T-helper 2 cell treated with Interferon-gamma antibody and Interleukin-4, amounts not matched to agents 5 μg/mL and 100 μg/mL, for 36 hours (primary cell): Measurements from ENCODE around the gene NPTX2.
"Not testable (repeated sequence)": the region's sequence is repeated elsewhere in the genome, so short reads cannot be mapped to it uniquely, and the experiment has no call there.

ENCODE experiments used
- DNase-seq: peaks from one replicate; pipeline ENCODE4 v3.0.0; 2021; ENCODE audit warnings: low spot score
- H3K27ac Mint-ChIP-seq: one replicate; pipeline ENCODE4 v1.8.0; 2021; ENCODE audit warnings: mild to moderate bottlenecking, mixed read lengths
- H3K27me3 Mint-ChIP-seq: one replicate; pipeline ENCODE4 v1.8.0; 2021; ENCODE audit warnings: low read depth, mixed read lengths
- H3K36me3 Mint-ChIP-seq: one replicate; pipeline ENCODE4 v1.8.0; 2021; ENCODE audit warnings: low read depth, mixed read lengths
- H3K4me1 Mint-ChIP-seq: one replicate; pipeline ENCODE4 v1.8.0; 2021; ENCODE audit warnings: low read depth, mixed read lengths
- H3K4me3 Mint-ChIP-seq: one replicate; pipeline ENCODE4 v1.8.0; 2022; ENCODE audit warnings: mild to moderate bottlenecking, moderate library complexity, mixed read lengths
- H3K9me3 Mint-ChIP-seq: one replicate; pipeline ENCODE4 v1.8.0; 2021; ENCODE audit warnings: mixed read lengths

NPTX2 gene, protein sequence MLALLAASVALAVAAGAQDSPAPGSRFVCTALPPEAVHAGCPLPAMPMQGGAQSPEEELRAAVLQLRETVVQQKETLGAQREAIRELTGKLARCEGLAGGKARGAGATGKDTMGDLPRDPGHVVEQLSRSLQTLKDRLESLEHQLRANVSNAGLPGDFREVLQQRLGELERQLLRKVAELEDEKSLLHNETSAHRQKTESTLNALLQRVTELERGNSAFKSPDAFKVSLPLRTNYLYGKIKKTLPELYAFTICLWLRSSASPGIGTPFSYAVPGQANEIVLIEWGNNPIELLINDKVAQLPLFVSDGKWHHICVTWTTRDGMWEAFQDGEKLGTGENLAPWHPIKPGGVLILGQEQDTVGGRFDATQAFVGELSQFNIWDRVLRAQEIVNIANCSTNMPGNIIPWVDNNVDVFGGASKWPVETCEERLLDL

DNA sequence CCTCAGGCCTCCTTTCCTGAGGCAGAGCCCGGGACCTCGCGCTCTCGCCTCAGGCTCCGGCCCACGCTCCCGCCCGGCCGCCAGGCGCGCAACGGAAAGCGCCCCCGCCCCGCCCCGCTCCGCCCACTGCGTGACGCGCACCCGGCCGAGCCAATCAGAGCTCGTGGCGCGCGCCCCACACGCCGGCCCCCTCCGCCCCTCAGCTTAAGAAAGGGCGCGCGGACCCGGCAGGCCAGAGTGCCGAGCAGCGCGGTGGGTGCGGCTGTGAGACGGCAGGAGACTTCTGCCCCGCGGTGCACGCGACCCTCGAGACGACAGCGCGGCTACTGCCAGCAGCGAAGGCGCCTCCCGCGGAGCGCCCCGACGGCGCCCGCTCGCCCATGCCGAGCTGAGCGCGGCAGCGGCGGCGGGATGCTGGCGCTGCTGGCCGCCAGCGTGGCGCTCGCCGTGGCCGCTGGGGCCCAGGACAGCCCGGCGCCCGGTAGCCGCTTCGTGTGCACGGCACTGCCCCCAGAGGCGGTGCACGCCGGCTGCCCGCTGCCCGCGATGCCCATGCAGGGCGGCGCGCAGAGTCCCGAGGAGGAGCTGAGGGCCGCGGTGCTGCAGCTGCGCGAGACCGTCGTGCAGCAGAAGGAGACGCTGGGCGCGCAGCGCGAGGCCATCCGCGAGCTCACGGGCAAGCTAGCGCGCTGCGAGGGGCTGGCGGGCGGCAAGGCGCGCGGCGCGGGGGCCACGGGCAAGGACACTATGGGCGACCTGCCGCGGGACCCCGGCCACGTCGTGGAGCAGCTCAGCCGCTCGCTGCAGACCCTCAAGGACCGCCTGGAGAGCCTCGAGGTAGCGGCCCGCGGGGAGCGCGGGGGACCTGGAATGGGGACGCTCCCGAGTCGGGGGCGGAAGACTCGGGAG, at the start of gene NPTX2:
NPTX2 (plus strand) TSS at position 235 of the 909 bp plus-strand sequence; CDS start at position 412, 177 bp downstream.
- H3K27me3 Mint-ChIP-seq, result peaks cover 33% of the 10 kb centered on the region
- H3K4me3 Mint-ChIP-seq, result no peak within 1 kb of the TSS
- DNase-seq, result no peak
- H3K4me1 Mint-ChIP-seq, result no peaks in the 10 kb centered on the region
- no peaks in the 10 kb centered on the region for H3K9me3 Mint-ChIP-seq
- no peaks in the 10 kb centered on the region for H3K36me3 Mint-ChIP-seq
- H3K27ac Mint-ChIP-seq, result no peak within 1 kb of the TSS

DNA sequence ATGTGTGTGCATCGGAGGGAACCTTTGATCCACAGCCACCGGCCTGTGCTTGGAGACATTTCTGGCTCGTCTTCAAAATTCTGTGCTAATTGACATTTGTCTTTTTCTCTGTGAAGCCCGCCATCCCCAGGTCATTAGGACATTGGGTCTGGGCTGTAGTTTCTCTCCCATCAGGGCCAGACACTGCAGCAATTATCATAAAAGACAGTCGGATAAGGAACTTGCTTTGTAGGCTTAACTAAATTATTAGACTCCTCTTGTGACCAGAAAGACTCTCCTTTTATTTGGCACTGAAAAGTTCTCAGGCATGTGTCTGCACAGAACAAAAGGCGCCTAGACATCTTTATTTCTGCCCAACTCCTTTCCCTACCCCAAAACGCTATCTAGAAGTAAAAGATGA, 49.1 kb upstream of the NPTX2 start:
- H3K4me1 Mint-ChIP-seq, result no peaks in the 10 kb centered on the region
- H3K9me3 Mint-ChIP-seq, result peaks cover 14% of the 10 kb centered on the region
- no peak overlapping the region for H3K4me3 Mint-ChIP-seq
- no peak for DNase-seq
- H3K27me3 Mint-ChIP-seq, result no peaks in the 10 kb centered on the region
- H3K27ac Mint-ChIP-seq, result no peak overlapping the region
- no peaks in the 10 kb centered on the region for H3K36me3 Mint-ChIP-seq

GRCh38 chr7:98568891-98569290, 48.2 kb upstream of the NPTX2 start:
- Mint-ChIP-seq H3K27me3 (no peaks in the 10 kb centered on the region), H3K4me3 (no peak overlapping the region), H3K36me3 (no peaks in the 10 kb centered on the region), H3K9me3 (peaks cover 15% of the 10 kb centered on the region), H3K27ac (no peak overlapping the region), H3K4me1 (no peaks in the 10 kb centered on the region)
- no peak for DNase-seq

DNA sequence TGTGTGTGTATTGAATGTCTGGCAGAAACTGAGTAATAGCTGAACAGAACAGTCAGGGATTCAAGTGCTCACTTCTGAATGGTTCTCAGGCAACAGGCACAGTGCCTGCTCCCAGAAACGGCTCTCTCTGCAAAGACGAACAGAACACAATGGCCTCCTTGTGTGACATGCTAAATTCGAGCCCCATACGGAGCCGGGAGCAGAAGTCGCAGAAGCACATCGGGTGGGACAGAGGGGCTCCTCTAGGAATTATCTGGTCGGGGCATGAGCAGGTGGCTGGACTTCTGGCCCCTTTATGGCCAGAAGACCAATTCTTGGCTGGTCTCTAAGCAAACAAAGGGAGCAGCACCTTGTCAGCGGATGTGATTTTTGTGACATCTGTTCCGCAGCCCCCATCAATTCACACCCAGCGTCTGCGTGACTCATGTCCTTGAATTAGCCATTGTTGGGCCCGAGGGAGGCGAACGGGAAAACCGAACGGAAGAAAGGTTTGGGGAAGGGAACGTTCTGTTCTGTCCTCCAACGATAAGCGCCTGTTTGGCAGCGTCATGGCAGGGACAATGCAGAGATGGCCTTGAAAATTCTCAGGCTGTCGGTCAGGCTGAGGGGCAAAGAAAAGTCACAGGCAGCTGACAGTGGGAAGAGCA, 47.3 kb upstream of the NPTX2 start:
- Mint-ChIP-seq H3K4me1 (no peaks in the 10 kb centered on the region), H3K27me3 (no peaks in the 10 kb centered on the region), H3K9me3 (peaks cover 9% of the 10 kb centered on the region), H3K27ac (no peak overlapping the region), H3K4me3 (no peak overlapping the region), H3K36me3 (no peaks in the 10 kb centered on the region)
- DNase-seq, result no peak

- no peak overlapping the region for H3K27ac Mint-ChIP-seq
Measured at GRCh38 chr7:98571006-98571405, 46.1 kb upstream of the NPTX2 start.

DNA sequence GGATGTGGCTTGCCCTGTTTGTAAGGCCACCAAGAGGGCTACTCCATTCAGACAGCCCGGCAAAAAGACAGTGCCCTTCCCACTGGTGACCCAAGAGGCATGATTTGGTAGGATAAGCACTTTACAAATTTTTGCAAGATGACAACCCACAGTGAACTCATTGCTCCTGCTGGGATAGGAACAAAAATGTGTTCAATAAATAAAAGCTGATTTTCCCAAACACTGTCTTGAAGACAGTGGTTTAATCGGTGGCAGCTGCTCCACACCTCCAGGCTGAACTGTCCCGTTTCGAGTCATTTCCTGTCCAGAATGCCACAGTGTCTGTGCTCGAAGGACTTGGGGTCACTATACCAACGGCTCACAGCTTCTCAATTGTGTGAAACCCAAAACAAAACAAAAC, 45.1 kb upstream of the NPTX2 start:
- DNase-seq, result no peak
- H3K27me3 Mint-ChIP-seq, result no peaks in the 10 kb centered on the region
- no peaks in the 10 kb centered on the region for H3K36me3 Mint-ChIP-seq
- no peaks in the 10 kb centered on the region for H3K4me1 Mint-ChIP-seq
- H3K4me3 Mint-ChIP-seq, result no peak overlapping the region
- peaks cover 19% of the 10 kb centered on the region for H3K9me3 Mint-ChIP-seq
- H3K27ac Mint-ChIP-seq, result no peak overlapping the region

More at GRCh38 chr7:98571006-98571405, 46.1 kb upstream of the NPTX2 start:
- Mint-ChIP-seq H3K4me3 (no peak overlapping the region), H3K4me1 (no peaks in the 10 kb centered on the region), H3K27me3 (no peaks in the 10 kb centered on the region), H3K36me3 (no peaks in the 10 kb centered on the region), H3K9me3 (peaks cover 15% of the 10 kb centered on the region)
- DNase-seq, result no peak

GRCh38 chr7:98572716-98573115, 44.4 kb upstream of the NPTX2 start:
- H3K4me1 Mint-ChIP-seq, H3K27me3 Mint-ChIP-seq, H3K4me3 Mint-ChIP-seq, H3K36me3 Mint-ChIP-seq, H3K27ac Mint-ChIP-seq, DNase-seq: not testable (repeated sequence)
- peaks cover 19% of the 10 kb centered on the region for H3K9me3 Mint-ChIP-seq

GRCh38 chr7:98573816-98574215, 43.3 kb upstream of the NPTX2 start:
- Mint-ChIP-seq H3K4me1 (no peaks in the 10 kb centered on the region), H3K9me3 (peaks cover 19% of the 10 kb centered on the region), H3K27ac (no peak overlapping the region), H3K4me3 (no peak overlapping the region), H3K27me3 (no peaks in the 10 kb centered on the region), H3K36me3 (no peaks in the 10 kb centered on the region)
- DNase-seq, result no peak

DNA sequence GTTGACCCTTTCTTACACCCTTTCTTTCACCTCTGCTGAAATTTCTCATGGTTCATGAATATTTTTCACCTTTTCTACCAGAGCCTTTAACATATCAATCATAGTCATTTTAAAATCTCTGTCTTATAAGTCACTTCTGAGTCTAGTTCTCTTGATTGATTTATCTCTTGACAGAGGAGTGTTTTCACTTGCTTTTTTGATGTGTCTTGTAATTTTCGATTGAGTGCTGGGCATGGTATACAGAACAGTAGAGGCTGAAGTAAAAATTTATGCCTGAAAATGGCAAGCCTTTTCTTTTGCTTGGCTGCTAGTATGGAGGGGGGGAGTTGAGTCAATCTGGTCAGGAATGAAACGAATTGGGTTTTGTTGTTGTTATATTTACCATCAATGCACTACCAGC, 41.2 kb upstream of the NPTX2 start:
- peaks cover 19% of the 10 kb centered on the region for H3K9me3 Mint-ChIP-seq
- no peak for DNase-seq
- H3K4me3 Mint-ChIP-seq, result no peak overlapping the region
- H3K27me3 Mint-ChIP-seq, result no peaks in the 10 kb centered on the region
- no peaks in the 10 kb centered on the region for H3K4me1 Mint-ChIP-seq
- H3K27ac Mint-ChIP-seq, result no peak overlapping the region
- no peaks in the 10 kb centered on the region for H3K36me3 Mint-ChIP-seq

- H3K4me3 Mint-ChIP-seq, result no peak overlapping the region
- H3K27ac Mint-ChIP-seq, result no peak overlapping the region
- no peak for DNase-seq
- no peaks in the 10 kb centered on the region for H3K27me3 Mint-ChIP-seq
- H3K9me3 Mint-ChIP-seq, result no peaks in the 10 kb centered on the region
- no peaks in the 10 kb centered on the region for H3K4me1 Mint-ChIP-seq
- H3K36me3 Mint-ChIP-seq, result no peaks in the 10 kb centered on the region
Measured at GRCh38 chr7:98584830-98585229, 32.3 kb upstream of the NPTX2 start.

GRCh38 chr7:98591926-98592325, 25.2 kb upstream of the NPTX2 start:
- Mint-ChIP-seq H3K27me3 (no peaks in the 10 kb centered on the region), H3K9me3 (no peaks in the 10 kb centered on the region), H3K4me1 (no peaks in the 10 kb centered on the region), H3K27ac (no peak overlapping the region), H3K4me3 (no peak overlapping the region), H3K36me3 (no peaks in the 10 kb centered on the region)
- DNase-seq, result no peak

GRCh38 chr7:98594348-98594747, 22.7 kb upstream of the NPTX2 start:
- no peak overlapping the region for H3K27ac Mint-ChIP-seq
- H3K4me3 Mint-ChIP-seq, result no peak overlapping the region
- H3K36me3 Mint-ChIP-seq, result no peaks in the 10 kb centered on the region
- H3K27me3 Mint-ChIP-seq, result no peaks in the 10 kb centered on the region
- no peaks in the 10 kb centered on the region for H3K9me3 Mint-ChIP-seq
- no peaks in the 10 kb centered on the region for H3K4me1 Mint-ChIP-seq
- no peak for DNase-seq

DNA sequence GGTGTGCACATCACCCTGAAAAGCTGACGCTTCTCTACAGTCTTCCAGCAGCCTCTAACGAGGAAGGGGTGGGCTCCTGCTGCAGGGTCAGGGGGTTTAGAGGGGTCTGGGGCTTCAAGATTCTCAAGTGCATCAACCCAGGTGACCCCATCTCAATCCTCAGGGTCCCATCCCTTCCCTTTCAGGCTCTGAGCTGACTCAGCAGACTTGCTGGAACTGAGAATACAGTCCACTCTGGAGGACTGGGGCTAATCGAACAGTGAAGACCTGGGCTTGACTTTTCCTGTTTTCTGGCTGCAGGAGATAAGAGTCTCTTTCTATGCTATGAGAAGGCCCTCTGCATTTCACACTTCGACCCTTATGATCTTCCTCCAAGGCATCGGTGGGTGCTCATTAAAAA, 22.3 kb upstream of the NPTX2 start:
- DNase-seq, result no peak
- Mint-ChIP-seq H3K9me3 (no peaks in the 10 kb centered on the region), H3K27me3 (no peaks in the 10 kb centered on the region), H3K27ac (no peak overlapping the region), H3K36me3 (no peaks in the 10 kb centered on the region), H3K4me1 (no peaks in the 10 kb centered on the region), H3K4me3 (no peak overlapping the region)
